GM03348 (cell line): ENCODE measurements around the gene PKN3.
A peak's percentile ranks its signal among the peaks of the same experiment; 100 is the strongest.
"Not testable (repeated sequence)": the region's sequence is repeated elsewhere in the genome, so short reads cannot be mapped to it uniquely, and the experiment has no call there.

Experiments
- DNase-seq: peaks from one replicate; pipeline ENCODE4 v3.0.0; 2012; ENCODE audit warnings: low spot score

The PKN3 gene

GRCh38 chr9:128693738-128694137 lies 8.6 kb upstream of the PKN3 start:
- DNase-seq = not testable (repeated sequence)

GRCh38 chr9:128694344-128694743 lies 8.0 kb upstream of the PKN3 start:
- DNase-seq = no peak

GRCh38 chr9:128696923-128697707 lies 5.2 kb upstream of the PKN3 start:
- no peak for DNase-seq

GRCh38 chr9:128699096-128699795 lies 3.1 kb upstream of the PKN3 start:
- not testable (repeated sequence) for DNase-seq

- DNase-seq = no peak
Observed at GRCh38 chr9:128701227-128701854, 962 bp upstream of the PKN3 start.

GRCh38 chr9:128702949-128703615 lies 779 bp downstream of the PKN3 start:
- peak; percentile 35 for DNase-seq

- no peak for DNase-seq
Observed at GRCh38 chr9:128703616-128704355, 1.5 kb downstream of the PKN3 start.

GRCh38 chr9:128704356-128704670 lies 2.0 kb downstream of the PKN3 start:
- DNase-seq = no peak

- no peak for DNase-seq
Observed at GRCh38 chr9:128705051-128705965, 3.0 kb downstream of the PKN3 start.

- DNase-seq = no peak
Observed at GRCh38 chr9:128706045-128706444, 3.7 kb downstream of the PKN3 start.

- no peak for DNase-seq
Observed at GRCh38 chr9:128706671-128707381, 4.5 kb downstream of the PKN3 start.

GRCh38 chr9:128707446-128707845 lies 5.1 kb downstream of the PKN3 start:
- DNase-seq = no peak

- DNase-seq = no peak
Observed at GRCh38 chr9:128712451-128713410, 10.4 kb downstream of the PKN3 start.

GRCh38 chr9:128713411-128713780 lies 11.1 kb downstream of the PKN3 start:
- DNase-seq = no peak

GRCh38 chr9:128713941-128714573 lies 11.8 kb downstream of the PKN3 start:
- no peak for DNase-seq

GRCh38 chr9:128714586-128715435 lies 12.5 kb downstream of the PKN3 start:
- DNase-seq = no peak

GRCh38 chr9:128715436-128715750 lies 13.1 kb downstream of the PKN3 start:
- no peak for DNase-seq
